Femur (tissue), 1 donor: ENCODE results near the gene BHLHE40.

Source experiments
- DNase-seq: peaks from one replicate; pipeline ENCODE4 v3.0.0-alpha.2; 2017

Gene BHLHE40

DNA sequence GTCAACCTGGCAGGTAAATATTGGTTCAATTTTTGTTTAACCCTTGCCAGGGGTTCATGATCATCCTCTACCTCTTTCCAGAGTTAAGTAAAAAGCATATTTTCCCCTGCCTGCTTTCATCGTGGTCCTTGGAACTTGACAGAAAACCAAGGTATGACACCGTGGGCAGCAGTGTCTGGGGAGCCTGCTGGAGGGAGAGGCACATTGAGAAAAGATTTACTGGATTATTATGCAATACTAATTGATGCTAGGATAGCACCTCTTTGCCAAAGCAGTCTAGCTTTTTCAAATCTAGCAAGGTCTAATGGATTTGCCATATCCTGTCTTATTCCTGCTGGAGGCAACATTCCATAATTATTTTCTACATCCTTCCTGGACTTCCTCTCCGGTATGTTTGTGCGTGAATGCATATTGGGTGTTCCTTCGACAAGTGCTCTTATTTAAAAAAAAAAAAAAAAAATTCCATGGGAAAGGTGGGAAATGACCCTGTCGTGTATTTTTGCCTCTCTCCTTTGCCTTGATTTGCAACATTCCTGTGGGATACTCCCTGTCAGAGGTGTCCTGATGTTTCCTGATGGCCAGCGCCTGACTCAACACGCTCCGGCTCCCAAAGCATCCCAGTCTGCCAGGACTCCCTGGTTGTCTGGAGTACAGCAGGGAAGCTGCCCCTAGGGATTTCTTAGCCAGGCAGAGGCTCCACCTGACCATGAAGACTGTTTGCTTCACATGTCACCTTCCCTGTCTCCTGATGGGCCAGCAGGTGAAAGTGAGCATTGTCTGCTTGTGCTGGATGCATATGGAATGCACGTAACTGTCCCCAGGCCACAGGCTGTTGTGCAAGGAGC is 6.3 kb downstream of the BHLHE40 start:
- peak; percentile 55 for DNase-seq

GRCh38 chr3:4986175-4986781 is 7.0 kb downstream of the BHLHE40 start:
- DNase-seq, result no peak

- peak; percentile 97 for DNase-seq
Observed at GRCh38 chr3:4986782-4987537, 7.7 kb downstream of the BHLHE40 start.

DNA sequence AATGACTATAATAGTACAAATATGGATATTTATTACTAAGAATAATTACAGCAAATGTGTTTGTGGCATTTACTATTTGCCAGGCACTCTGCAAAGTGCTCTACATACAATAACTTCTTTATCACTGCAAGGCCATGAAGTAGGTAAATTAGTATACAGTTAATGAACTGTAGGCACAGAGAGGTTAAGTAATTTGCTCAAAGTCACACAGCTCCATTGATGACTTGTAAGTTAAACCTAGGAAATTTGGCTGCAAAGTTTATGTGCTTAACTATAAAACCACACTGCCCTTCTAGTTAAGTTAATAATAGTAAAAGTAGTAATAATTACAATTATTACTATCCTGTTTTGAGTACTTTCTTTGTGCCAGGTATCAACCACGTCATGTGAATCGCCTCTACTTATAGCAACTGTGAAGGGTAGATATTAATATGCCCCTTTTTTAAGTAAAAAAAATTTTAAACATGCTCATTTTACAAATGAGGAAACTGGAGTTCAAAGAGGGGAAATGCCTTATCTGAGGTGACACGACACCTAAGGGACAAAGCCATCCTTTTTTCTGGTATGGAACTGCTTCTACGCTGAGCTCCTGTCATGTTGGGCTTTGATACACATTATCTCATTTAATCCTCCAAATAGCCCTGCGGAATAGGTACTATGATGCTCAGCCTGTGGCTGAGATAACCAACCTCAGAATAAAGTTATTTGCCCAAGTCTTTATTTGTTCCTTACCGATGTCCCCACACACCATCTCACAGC is 8.5 kb downstream of the BHLHE40 start:
- no peak for DNase-seq

GRCh38 chr3:4988983-4989834 is 10.0 kb downstream of the BHLHE40 start:
- DNase-seq, result peak; percentile 80

DNA sequence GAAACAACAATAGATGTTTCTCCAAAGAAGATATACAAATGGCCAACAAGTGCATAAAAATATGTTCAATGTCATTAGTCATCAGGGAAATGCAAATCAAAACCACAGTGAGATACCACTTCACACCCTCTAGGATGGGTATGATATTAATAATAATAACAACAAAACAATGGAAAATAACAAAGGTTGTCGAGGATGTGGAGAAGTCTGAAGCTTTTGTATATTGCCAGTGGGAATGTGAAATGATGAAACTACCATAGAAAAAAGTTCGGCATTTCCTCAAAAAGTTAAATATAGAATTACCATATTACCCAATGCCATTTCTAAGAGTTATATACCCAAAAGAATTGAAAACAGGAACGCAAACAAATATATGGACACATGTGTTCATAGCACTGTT is 10.8 kb downstream of the BHLHE40 start:
- no peak for DNase-seq

- no peak for DNase-seq
Observed at GRCh38 chr3:4992118-4992517, 12.9 kb downstream of the BHLHE40 start.

- no peak for DNase-seq
Observed at GRCh38 chr3:4993276-4994143, 14.3 kb downstream of the BHLHE40 start.

- DNase-seq, result no peak
Observed at GRCh38 chr3:4994144-4994730, 15.0 kb downstream of the BHLHE40 start.

GRCh38 chr3:4994823-4995499 is 15.7 kb downstream of the BHLHE40 start:
- peak; percentile 74 for DNase-seq

DNA sequence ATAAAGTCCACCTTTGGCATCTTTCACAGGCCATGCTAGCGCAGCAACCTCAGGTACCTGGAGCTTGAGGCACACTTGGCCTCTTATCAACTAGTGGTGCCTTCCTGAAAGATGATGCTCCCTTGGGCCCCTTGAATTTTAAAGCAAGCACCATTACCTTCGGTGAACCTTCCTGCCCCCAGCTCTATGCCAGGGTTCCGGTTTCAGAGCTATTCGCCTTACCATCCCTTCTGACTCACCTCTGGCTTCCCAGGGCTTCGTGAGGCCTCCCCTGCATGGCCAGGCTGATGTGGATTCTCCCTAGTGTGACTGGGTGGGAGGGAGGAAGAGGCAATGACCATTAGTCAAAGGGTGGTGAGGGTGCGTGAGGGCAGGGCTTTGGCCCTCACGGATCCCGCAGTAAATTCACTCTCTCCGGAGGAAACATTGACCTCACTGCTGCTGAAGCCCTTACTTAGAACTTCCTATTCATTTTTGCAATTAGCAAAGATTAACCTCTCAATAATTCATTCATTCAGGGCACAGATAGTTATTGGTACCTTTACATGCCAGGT is 16.3 kb downstream of the BHLHE40 start:
- no peak for DNase-seq

DNA sequence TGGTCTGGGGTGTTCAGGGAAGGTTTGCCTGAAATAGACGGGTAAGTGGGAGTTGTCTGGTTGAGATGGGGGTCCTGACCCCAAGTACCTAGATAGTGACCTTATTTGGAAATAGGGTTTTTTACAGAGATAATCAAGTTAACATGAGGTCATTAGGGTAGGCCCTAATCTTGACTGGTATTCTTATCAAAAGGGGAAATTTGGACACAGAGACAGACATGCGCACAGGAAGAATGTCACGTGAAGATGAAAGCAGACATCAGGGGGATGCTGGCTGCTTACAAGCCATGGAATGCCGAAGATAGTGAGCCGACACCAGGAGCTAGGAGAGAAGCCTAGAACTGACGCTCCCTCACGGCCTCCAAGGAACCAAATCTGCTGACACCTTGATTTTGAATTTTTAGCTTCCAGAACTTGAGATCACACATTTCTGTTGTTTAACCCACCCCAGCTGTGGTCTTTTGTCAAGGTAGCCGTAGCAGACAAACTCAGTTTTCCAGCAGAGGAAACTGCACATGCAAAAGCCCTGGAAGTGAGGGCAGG is 17.1 kb downstream of the BHLHE40 start:
- DNase-seq, result no peak

DNA sequence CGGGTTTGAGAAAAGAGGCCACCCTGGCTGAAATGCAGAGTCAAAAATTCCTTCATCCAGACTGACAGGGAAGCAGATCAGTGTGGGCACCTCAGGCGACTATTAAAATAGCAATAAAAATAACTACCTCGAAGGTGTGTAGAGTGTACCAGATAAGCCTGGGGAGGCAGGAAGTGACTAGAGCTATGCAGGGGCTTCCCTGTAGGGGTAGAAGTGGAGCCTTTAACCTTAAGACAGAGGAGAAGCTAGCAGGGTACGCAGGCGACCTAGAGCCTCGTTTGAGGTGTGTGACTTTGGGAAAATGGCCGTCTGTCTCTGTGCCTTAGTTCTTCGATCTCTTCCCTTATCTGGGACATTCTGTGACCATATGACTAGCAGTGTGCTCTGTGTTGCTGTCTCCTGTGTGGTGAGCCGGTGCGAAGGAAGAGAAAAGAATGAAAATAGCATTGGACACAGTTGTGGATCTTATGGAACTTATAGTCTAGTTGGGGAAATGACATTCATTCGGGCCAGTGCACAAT is 17.6 kb downstream of the BHLHE40 start:
- DNase-seq, result no peak

- DNase-seq, result no peak
Observed at GRCh38 chr3:4997946-4998345, 18.7 kb downstream of the BHLHE40 start.

DNA sequence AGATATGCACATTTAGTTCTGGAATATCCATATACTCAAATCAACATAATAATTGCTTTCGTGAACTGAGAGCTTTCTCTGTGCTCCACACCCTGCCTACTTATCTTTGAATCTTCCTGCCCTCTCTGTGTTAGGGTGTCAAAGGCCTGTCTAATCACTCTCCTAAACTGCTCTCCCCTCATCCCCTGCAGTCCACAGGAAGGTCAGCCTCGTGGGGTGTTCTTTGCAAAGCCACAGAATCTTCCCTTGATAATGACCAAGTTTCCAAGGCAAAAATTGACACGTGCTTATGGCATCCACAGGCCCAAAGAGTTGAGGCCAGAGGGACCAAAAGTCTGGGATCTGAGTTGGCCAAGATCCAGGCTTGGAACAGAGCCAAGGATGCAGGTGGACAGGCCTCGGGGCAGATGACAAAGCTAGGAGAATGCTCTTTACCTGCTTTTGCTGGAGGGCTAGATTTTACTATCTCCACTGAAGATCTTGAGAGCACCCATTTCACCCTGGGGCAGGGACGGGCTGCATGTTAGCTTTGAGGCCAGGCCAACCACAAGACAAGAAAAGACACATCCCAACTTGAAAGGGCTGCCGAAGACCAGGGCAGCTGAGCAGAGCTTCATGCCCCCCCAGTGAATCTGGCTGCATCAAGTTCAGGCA is 20.4 kb downstream of the BHLHE40 start:
- DNase-seq, result peak; percentile 18

DNA sequence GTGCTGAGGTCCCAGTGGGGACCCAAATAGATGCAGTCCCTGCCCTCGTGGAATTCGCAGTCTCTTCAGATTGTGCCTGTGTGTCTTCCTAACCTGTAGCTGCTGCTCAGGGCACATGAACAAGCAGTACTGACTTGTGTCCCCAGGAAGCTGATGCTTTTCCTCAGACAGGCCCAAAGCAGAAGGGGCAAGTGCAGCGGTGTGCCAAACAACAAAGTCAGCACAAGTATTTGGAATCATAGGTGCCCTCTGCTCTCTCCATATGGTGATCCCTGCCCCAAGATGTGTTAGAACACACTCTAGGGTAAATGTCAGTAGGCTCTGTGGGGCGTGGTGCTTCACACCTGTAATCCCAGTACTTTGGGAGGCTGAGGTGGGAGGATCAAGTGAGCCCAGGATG is 21.9 kb downstream of the BHLHE40 start:
- DNase-seq, result no peak

- DNase-seq, result no peak
Observed at GRCh38 chr3:5001805-5002173, 22.6 kb downstream of the BHLHE40 start.

DNA sequence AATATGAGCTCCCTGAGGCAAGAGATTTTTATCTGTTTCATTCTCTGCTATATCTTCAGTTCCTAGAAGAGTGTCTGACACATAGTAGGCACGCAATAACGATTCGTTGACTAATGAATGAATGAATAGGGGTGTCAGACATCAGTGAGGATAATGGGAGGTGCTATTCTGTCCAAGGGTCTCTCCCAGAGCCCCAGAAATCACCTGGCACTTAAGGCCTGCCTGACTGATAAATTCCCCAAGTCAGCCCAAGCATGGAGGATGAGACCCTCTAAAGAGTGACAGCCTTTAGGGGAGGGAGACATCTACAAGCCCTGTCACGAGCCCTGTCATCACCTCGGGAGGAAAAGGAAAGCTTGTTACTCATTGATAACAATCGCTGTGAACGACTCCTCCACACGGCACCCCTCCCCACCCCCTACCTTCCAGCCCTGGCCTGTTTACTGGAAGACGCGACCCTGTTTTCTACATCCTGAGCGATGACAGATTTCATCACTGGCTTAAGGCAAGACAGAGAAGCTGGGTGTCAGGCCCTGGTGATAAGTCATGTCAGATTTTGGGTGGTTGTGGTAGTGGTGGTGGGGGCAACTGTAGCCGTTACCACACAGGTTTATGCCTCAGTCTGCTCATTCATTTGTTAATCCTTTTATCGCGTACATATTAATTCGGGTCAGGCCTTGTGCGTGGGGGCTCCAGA is 23.1 kb downstream of the BHLHE40 start:
- DNase-seq, result peak; percentile 8
